ENCODE measurements around the gene ETS2. TPM values are rescaled to one million over a fixed set of nuclear protein-coding genes. Genes with fewer than 3 reads are reported as not detected.

ETS2 gene
- total RNA-seq, 6 donors from 2014 or later, result 70.2 to 215 (median 143) TPM

DNA sequence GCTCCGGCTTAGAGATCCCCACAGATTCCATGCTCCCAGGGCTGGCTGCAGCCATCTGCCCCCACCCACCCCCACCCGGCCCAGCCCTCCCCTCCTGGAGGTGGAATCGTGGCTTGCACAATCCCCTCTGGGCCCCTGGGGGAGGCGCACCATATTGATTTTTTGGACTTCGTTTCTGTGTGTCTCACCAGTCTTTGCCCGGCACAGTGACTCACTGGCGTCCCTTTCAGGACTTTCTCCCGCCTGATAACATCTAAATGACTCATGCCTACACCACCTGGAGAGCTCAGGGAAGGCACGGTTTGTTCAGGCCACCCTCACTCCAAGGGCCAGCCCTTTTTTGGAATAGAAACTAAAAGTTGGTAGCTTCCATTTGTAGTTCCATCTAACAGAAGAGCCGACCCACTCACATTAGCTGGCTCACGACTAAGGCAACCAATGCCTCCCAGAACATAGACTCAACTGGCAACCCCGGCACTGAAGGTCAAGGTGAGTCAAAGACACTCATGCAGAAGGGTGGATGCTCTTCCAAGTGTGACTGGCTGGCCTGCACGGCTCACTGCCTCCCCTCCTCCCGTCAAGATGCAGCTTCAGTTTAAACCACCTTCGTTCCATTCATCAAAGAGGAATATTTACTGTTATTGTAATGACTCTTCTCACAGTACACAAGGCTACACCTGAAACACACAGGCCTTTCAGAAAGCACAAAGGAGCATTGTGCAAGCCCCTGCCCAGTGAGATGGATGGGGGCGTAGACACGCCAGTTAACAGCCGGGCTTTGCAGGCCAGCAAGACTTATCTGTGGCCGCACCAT lies 18.1 kb upstream of the ETS2 start:
- WGBS, 2 donors, result 70 to 91% methylated on average over 15 to 19 of the region's 19 CpGs
- TF ChIP-seq POLR2A (IDR thresholded peaks at IDR 0.05), result no peak
- TF ChIP-seq, protein P1, sequence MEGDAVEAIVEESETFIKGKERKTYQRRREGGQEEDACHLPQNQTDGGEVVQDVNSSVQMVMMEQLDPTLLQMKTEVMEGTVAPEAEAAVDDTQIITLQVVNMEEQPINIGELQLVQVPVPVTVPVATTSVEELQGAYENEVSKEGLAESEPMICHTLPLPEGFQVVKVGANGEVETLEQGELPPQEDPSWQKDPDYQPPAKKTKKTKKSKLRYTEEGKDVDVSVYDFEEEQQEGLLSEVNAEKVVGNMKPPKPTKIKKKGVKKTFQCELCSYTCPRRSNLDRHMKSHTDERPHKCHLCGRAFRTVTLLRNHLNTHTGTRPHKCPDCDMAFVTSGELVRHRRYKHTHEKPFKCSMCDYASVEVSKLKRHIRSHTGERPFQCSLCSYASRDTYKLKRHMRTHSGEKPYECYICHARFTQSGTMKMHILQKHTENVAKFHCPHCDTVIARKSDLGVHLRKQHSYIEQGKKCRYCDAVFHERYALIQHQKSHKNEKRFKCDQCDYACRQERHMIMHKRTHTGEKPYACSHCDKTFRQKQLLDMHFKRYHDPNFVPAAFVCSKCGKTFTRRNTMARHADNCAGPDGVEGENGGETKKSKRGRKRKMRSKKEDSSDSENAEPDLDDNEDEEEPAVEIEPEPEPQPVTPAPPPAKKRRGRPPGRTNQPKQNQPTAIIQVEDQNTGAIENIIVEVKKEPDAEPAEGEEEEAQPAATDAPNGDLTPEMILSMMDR (IDR thresholded peaks at IDR 0.05), result no peak
- no peak for TF ChIP-seq POLR2AphosphoS5 (IDR thresholded peaks at IDR 0.05)
- TF ChIP-seq EP300 (IDR thresholded peaks at IDR 0.05), result no peak
- Histone ChIP-seq H3K27me3 (no peaks in the 10 kb centered on the region), H3K9me3 (peaks cover 0 to 4% (median under 1%) of the 10 kb centered on the region in 4 donors), H3K36me3 (no peaks in the 10 kb centered on the region), H3K4me1 (no peaks in the 10 kb centered on the region), H3K4me3 (no peak overlapping the region), H3K27ac (no peak overlapping the region)
- ATAC-seq (ENCODE audit: low FRiP score in 2 of 2), result peak; percentile 41 to 84
- peak in 1 of 2 donors; percentile 55 for DNase-seq

GRCh38 chr21:38788275-38788905 lies 17.3 kb upstream of the ETS2 start:
- no peaks in the 10 kb centered on the region for H3K36me3 ChIP-seq
- H3K27me3 ChIP-seq, result no peaks in the 10 kb centered on the region
- ATAC-seq (ENCODE audit: low FRiP score in 2 of 2) (no peak), DNase-seq (no peak)
- H3K27ac ChIP-seq, result no peak overlapping the region
- H3K4me1 ChIP-seq, result no peaks in the 10 kb centered on the region
- H3K4me3 ChIP-seq, result no peak overlapping the region
- TF ChIP-seq POLR2A (IDR thresholded peaks at IDR 0.05), result no peak
- TF ChIP-seq, protein P1 (IDR thresholded peaks at IDR 0.05), result no peak
- H3K9me3 ChIP-seq, result peaks cover 0 to under 1% (median 0%) of the 10 kb centered on the region in 4 donors
- 81% methylated on average over 4 of the region's 4 CpGs for WGBS, 2 donors

DNA sequence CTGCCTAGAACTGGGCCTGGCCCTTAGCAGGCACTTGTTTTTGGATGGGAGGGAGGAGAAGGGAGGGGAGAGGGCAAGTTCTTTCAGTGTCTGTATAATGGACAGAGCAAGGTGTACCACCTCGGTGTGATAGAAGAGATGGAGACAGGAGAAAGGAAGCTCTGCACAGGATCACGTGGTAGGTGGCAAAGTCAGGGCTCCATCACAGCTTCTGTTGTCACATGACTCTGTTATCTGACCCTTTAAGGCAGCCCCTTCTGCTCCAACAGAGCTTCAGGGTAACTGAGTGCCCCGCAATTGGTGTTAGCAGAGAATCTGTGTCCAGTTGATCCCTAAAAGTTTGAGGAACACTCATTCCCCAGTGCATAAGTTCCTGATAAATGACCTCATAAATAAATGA lies 16.5 kb upstream of the ETS2 start:
- H3K36me3 ChIP-seq, result no peaks in the 10 kb centered on the region
- TF ChIP-seq, protein P1 (IDR thresholded peaks at IDR 0.05), result no peak
- TF ChIP-seq EP300 (IDR thresholded peaks at IDR 0.05) (no peak), POLR2A (IDR thresholded peaks at IDR 0.05) (no peak), POLR2AphosphoS5 (IDR thresholded peaks at IDR 0.05) (no peak)
- H3K4me3 ChIP-seq, result no peak overlapping the region
- H3K27ac ChIP-seq, result no peak overlapping the region
- WGBS, 2 donors, result 87 to 92% methylated on average over 3 of the region's 3 CpGs
- no peak for DNase-seq
- no peak for ATAC-seq (ENCODE audit: low FRiP score in 2 of 2)
- H3K9me3 ChIP-seq, result no peaks in the 10 kb centered on the region
- no peaks in the 10 kb centered on the region for H3K4me1 ChIP-seq
- H3K27me3 ChIP-seq, result no peaks in the 10 kb centered on the region

DNA sequence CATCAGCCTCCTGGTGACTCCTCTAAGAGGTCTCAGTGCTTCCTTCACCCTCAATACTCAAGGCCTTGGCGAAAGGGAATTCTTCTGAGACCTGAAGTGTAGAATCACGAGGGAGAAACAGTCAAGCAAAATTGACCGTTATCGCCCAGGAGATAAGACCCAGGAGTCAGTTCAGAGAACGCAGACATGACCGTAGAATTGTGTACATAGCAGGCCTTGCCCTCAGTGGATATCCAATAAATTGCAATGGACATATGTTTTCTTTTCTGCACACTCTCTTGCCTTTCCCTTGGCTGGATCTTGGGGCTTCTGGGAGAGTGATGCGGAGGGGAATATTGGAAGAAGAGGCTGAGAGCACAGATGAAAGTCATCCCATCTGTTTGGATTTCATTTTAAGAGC lies 15.7 kb upstream of the ETS2 start:
- no peak for ATAC-seq (ENCODE audit: low FRiP score in 2 of 2)
- no peaks in the 10 kb centered on the region for H3K27me3 ChIP-seq
- no peaks in the 10 kb centered on the region for H3K4me1 ChIP-seq
- 75 to 80% methylated on average over 7 of the region's 7 CpGs for WGBS, 2 donors
- TF ChIP-seq POLR2AphosphoS5 (IDR thresholded peaks at IDR 0.05), result no peak
- no peak for TF ChIP-seq EP300 (IDR thresholded peaks at IDR 0.05)
- no peak for TF ChIP-seq POLR2A (IDR thresholded peaks at IDR 0.05)
- TF ChIP-seq, protein P1 (IDR thresholded peaks at IDR 0.05), result no peak
- no peaks in the 10 kb centered on the region for H3K9me3 ChIP-seq
- no peaks in the 10 kb centered on the region for H3K36me3 ChIP-seq
- H3K27ac ChIP-seq, result no peak overlapping the region
- H3K4me3 ChIP-seq, result no peak overlapping the region
- DNase-seq, result no peak
